HG03097 (cell line): ENCODE results near the gene TNFRSF1A.

ENCODE experiments used
- ATAC-seq: cut with Tn5 transposase; IDR thresholded peaks from one replicate; pipeline ENCODE4 v1.9.1; 2021; ENCODE audit not compliant: unreplicated experiment, low FRiP score

Gene TNFRSF1A

DNA sequence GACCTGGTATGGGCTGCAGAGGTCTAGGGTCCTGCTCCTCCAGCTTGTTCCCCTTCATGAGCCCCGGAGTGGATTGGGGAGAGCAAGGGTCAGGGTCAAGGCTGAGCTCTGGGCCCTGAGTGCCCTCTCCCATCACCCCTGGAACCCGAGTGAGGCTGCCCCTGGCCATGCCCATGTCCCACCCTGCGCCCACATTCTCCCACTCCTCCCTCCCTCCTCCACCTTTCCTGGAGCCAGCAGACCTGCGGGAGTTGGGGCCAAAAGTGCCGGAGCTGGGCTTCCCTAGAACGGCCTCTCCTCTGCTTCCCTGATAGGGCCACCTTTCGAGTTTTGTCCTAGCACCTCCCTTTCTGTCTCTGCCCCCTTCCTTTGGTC lies 32.9 kb upstream of the TNFRSF1A start:
- no peak for ATAC-seq

DNA sequence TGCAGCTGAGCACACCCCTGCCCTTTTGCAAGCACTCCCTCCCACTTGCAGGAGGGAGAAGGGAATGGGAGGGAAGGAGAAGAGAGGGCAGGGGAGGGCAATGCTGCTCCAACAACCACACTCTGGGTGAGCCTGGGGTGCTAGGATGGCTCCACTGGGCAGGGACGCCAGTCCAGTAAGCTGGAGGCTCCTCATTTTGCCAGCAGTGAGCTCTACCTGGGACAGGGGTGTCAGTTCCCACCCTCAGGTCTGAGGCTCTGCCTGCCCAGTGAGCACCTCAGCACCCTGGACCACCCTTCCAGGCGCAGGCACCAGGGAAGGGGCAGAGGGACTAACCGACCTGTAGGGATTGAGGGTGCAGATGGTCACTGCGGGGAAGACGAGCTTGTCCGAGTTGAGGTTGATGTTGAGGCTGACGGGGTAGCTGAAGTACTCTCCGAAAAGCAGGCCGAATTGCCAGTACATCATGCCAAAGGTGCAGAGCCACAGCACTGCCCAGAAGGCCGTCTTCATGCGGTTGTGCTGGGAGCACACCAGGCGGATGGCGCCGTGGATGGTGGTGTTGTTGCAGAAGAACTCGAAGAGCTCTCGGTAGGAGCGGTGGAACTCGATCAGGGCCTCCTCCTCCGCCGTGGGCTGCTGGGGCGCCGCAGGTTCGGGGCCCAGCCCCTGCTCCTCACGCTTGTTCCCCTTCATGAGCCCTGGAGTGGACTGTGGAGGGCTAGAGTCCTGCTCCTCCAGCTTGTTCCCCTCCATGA lies 32.3 kb upstream of the TNFRSF1A start:
- no peak for ATAC-seq

DNA sequence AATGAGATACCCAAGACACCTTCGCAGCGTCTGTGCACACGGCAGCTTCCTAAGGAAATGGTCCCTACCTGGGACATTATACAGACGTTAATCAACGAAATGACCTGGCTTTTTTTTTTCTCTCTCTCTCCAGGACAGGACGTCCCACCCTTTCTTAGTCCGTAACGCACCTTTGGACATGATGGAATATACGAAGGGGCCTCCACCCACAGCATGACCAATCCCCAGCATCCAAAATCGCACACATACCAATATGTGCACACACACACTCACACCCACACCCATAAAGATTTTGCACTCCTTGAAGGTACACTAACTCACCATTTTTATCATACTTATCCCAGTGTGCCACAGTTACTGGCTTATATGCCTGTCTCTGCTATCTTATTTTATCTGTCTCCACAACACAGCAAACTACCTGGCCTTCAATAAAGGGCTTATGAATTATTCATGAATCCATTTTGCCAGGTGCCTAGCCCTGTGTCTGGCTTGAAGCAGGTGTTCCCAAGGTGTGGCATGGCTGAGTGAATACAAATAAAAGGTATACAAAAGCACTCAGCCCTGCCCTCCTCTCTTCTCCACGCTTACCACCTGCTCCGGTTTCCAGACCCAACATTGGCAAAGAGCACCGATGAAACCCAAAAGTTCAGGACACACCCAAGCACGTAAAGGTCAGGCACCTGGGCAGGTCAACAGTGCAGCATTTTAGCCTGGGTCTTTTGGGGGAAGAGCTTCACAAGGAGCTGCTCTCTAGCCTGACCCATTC lies 31.3 kb upstream of the TNFRSF1A start:
- no peak for ATAC-seq

DNA sequence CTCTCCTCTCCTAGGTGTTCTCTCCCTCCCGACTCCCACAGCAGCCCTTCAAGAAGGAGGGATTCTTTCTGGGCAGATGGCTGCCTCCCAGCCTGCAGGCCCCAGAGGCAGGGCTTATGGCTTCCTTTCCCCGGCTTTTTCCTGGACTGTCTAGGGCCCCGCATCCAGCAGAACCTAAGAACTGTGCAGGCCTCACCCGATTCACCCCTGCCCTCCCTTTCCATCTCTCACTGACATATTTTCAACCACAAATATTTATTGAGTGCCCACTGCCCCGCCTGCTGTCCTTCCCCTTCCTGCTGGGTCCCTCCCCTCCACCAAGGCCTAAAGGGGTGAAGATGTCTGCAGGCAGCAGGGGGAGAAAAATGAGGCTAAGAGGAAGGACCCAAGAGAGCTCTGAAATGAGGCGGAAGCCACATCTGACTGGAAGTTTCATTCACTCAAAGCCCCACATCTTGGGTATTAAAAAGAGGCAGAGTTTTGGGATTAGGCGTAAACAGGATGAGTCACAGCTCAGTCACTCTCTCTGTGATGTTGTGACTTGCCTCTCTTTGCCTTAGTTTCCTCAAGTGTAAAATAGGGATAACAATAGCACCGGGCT lies 30.6 kb upstream of the TNFRSF1A start:
- no peak for ATAC-seq

DNA sequence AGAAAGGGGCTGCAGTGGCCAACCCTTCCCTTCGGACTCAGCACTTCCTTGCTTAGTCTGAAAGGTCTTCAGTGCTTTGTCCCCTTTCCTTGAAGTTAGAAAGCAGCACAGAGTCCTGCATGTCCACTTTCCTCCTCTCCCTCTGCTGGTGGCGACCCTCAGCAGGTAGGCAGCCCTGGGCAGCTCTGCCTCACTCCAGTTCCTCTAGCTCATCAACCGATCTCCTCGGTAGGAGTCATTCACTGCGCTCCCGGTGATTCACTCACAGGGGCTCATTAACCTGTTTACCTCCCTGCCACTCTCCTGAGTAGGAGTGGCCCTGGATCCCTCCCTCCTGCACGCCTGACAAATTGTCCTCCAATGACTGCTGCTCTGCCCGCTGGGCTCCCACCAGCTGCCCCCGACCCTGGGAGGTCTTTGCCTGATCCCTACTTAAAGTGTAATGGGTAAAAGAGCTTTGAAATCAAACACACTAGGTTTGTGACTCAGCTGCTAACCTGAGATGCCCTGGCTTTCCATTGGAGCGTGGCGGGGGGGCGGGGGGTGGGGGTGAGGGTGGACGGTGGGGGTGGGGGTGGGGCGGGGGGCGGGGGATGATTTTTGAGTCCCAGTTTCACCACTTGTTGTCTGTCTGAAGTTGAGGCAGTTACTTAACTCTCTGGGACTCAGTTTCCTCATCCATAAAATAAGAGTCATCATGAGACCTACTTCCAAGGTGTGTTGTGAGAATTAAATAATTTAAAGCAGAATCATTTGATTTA lies 29.3 kb upstream of the TNFRSF1A start:
- ATAC-seq, result no peak

DNA sequence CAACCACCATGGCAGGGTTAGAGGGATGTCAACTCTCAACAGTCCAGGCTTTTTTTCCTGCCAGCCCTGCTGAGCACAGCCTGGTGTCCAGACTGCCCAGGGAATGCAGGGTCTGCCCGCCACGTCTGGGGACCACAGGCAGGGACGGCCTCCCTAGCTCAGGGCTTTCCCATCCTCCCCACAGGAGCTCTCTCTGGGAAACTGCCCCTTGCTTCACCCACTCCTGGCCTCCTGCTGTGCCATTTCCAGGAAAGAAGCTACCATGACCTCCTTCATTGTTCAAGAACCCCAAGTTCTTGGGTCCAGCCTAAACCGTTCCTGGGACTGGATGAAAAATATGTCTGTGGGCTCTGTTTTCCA lies 28.7 kb upstream of the TNFRSF1A start:
- no peak for ATAC-seq

DNA sequence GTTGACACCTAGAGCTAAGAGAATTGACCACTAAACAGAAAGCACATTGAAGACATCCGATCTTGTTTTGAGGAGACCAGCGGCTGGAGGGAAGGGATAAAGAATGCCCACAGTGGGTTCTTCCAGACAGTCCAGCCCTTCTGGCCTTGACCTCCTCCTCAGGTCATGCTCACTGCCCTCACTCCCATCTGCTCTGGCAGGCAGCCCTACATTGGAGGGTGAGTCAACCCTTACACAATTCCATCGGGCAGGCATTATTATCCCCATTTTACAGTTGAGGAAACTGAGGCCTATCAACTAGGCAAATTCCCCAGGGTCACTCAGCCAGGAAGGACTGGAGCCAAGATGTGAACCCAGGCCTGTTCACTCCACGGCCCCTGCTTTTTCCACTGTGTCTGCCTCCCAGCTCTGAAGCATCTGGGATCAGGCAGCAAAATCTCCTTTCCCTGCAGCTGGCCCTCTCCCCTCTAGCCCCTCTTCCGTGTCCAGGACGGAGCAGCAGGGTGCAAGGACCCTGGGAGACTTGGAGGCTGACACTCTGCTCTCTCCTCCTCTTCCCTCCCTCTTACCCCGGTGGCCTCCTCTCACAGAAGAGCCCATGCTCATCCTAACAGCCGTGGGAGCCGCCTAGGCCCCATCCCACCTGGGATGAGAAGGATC lies 28.2 kb upstream of the TNFRSF1A start:
- no peak for ATAC-seq

DNA sequence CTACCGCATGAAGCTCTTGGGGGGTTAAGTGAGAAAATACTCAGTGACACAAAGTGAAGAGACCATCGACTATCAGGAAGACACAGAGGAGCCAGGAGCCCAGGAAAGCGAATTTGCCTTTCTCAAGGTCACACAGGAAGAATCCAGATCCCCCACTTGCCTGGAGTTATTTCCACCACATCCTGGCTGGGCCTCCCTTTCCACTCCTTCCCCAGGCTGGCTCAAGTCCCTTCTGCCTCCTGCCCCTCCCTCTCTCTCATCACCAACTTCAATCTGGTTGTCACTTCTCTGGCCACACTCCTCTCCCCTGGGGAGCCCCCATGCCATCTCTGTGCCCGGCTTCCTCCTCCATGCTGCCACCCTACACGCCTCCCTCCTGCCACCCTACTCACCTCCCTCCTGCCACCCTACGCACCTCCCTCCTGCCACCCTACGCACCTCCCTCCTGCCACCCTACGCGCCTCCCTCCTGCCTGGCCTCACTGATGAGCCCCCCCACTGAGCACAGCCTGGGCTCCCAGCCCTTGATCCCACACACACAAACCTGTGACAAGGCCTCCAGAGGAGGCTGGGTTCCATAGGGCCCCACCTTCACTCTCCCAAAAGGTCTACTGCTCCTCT lies 27.1 kb upstream of the TNFRSF1A start:
- ATAC-seq, result no peak

DNA sequence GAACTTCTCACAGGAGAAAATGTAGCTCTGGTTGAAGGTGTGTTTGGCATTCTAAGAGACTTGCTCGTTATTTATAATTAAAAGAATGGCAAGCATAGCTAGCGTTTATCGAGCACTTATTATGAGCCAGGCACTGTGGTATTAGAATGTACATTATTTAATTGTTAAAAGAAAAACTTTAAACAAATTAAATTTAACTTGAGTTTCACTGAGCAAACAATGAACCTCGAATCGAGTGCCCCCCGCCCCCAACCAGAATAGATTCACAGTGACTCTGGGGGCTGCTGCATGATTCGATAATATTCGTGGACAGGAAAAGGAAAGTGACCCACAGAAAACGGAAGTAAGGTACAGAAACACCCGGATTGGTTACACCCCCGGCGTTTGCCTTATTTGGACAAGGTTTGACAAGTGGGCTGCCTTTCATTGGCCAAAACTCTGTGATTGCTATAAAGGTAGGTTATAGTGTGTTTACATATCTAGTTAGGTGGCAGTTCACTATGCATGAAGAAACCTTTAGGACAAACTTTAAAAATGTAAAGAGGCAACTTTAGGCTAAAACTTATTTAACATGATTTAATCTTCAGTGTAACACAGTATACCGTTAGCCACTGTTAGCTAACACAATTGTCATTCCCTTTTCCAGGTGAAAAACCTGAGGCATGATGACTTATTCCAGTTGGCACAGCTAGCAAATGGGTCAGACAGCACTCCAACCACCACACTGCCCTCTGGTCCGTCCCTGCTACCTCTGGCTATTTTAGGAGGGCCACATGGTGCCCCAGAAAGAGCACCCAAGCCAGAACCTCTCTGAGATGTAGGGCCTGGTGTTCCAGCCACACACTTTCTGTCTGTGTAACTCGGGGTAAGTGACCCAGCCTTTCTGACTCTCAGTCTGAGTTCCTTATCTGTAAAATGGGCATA lies 26.4 kb upstream of the TNFRSF1A start:
- ATAC-seq, result no peak

DNA sequence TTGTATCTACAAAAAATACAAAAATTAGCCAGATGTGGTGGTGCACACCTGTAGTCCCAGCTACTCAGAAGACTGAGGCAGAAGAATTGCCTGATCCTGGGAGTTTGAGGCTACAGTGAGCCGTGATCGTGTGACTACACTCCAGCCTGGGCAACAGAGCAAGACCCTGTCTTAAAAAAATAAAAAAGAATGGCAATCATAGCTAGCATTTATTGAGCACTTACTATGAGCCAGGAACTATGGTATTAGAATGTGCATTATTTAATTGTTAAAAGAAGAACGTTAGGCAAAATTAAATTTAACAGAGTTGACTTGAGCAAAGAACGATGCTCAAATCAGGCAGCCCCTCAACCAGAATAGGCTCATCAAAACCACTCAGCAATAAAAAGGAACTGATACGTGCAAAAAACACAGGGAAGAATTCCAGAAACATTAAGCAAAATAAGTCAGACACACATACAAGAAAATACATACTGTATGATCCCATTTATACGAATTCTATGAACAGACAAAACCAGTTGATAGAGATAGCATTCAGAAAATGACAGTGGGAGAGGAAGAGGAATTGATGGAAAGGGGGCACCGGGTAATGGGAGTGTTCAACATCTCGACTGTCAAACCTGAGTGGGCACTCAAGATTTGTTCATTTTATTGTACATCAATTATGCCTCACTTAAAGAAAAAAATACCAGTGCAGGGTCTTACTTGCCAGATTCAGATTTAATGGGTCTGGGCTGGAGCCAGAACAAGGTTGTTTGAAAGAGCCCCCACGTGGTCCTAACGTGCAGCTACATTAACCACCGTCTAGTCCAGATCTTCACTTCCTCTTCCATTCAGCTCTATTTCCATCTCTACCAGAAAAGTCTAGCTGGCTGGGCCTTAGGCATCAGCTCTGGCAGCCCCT lies 25.4 kb upstream of the TNFRSF1A start:
- no peak for ATAC-seq

DNA sequence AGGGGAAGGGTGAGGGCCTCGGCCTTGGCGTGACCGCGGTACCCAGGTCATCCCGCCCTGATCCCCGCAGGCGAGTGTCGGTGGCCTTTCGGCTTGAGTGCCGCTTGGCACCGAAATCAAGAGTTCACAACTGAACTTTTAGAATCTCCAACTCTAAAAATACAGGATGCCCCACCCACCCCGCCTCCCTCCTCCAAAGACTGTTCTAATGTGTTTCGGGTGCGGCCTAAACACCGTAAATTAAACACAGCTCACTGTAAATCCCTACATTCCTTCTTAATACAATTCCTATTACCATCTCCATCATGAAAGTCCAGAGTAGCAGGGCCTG lies 22.1 kb upstream of the TNFRSF1A start:
- ATAC-seq, result no peak

DNA sequence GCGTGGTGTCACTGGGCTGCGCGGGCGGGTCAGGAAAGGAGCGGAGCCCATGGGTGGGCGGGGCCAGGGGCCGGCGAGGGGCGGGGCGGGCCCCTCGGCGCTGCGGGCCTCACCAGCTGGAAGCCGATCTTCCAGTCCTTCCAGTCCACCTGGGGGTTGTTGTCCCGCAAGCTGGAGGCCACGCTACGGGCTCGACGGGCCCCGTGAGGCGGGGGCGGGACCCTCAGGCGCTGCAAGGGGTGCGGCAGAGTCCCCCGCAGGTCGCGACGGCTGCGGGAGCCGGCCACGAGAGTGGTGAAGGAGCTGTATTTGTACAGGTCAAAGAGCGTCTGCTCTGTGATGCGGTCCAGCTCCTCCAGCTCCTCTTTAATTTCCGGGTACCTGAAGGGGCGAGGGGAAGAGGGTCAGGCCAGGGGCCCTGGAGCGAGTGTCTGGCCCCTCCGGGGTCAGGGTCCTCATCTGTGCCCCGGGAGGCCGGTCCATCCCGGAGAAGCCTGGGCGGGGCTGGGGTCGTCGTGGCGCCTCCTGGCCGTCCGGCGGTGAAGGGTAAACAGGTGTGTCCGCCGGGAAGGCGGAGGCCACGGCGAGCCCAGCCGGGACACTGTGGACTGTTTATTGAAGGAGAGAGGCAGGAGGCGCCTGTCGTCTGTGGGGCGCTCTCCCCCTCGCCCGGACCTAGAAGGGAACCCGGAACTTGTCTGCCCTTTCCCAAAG lies 21.6 kb upstream of the TNFRSF1A start:
- no peak for ATAC-seq

DNA sequence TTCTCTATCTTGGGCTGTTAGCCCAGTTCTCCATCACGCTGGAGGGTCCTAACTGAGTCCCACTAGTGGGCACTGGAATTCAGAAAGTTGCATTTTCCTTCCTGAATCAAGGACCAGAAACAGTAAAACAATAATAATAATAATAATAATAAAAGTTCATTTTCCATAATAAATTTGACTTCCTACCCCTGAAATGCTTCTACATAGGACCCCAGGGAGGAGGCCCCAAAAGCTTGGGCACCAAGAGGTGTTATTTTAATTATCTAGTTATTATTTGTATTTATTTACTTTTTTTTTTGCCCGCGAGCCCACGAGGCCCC lies 21.1 kb upstream of the TNFRSF1A start:
- ATAC-seq, result no peak

DNA sequence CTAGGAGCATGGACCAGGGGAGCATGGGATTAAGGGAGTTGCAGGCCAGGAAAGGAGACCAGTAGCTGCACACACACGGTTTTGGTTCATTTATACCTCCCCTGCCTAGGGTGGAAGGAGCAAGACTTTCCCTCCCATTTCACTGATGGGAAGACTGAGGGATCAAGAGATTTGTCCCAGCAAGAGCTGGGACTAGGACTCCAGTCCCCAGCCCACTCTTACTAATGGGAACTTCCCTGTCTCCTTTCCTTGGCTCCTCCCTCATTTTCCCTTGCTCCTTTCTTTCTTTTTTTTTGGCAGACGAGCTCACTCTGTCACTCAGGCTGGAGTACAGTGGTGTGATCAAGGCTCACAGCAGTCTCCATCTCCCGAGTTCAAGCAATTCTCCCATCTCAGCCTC lies 20.5 kb upstream of the TNFRSF1A start:
- ATAC-seq, result no peak

DNA sequence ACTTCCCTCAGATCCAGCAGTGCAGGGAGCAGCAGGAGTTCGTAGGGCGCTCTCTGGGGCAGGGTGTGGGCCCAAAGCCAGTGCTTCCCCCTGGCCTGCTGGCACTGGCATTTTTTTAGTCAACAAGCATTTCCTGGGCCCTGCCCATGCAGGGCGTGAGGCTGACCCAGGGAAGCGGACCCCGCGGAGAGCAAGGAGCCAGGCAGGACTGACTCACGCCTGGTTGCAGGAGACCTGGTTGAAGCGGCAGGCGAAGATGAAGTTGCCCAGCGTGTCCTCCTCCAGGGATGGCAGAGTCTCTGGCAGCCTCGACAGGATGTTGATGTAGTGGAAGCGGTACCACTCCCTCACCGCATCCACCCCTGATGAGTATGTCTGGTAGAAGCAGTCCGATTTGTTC lies 20.0 kb upstream of the TNFRSF1A start:
- ATAC-seq, result no peak

DNA sequence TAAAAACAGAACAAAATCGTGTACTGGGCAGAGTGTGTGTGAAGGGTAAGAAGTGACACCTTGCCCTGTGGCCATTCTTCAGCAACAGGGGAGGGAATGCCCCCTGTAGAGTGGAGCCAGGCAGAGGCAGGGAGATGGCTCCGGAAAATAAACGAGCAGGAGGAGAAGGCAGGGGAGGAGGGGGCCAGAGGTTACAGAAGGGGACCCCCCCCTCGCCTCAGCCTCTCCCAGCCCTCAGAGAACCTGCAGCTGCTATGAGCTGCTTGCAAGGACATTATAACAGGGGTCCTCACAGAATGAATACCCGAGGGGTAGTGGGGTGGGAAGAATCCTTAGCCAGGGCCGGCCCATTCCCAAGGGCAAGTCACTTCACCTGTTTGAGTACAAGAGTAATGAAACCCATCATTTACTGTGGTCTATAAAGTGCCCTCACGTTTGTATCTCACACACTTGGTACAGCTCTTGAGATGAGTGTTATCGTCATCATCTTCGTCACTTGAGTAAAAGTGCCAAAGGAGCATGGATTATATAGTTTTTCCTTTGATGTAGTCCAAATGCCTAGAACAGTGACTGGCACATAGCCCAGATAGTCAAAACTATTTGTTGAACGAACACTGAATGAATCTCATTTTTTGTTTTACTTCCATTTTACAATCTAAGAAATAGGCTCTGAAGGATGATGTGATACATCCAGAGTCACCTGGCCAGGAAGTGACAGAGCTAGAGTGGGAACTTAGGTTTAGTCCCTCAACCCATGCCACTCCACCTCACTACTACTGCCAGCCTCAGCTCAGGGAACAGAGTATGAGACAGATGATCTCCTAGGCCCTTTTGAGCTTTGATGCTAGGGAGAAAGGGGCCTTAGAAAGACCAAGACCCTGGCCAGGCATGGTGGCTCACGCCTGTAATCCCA lies 19.0 kb upstream of the TNFRSF1A start:
- no peak for ATAC-seq

DNA sequence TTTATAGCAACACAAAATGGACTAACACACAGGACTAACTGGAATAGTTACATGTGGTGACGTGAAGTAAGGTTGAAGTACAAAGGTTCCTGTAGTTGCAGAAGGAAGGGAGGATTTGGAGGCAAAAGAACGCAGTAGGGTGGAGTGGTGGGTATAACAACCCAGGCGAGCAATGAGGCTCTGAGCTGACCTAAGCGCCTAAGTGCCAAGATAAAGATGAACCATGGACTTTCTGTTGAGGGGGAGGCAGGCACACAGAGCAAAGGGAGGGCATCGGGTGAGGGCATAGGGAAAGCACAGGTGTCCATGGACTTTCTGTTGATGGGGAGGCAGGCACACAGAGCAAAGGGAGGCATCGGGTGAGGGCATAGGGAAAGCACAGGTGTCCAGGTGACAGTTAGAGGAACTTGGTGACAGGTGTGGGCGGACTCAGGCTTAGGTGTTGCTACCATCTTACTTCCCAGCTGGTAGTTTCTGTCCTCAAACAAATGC lies 18.2 kb upstream of the TNFRSF1A start:
- ATAC-seq, result no peak
